HCT116 (cell line): ENCODE results near the gene HDAC2. TPM values are rescaled to one million over a fixed set of nuclear protein-coding genes. Genes with fewer than 3 reads are reported as not detected.

ENCODE experiments used
- ATAC-seq: fragments of 200-7000 bp; cut with Tn5 transposase; 2 replicates; pipeline ENCODE4 v1.9.1; 2020; ENCODE audit warnings: mild to moderate bottlenecking, moderate library complexity
- BruUV-seq: library from RNA; stranded (reverse); fragments of 400-500 nt; replicated peaks from 2 replicates; lab custom pipeline; 2021; lab: Mats Ljungman, UMichigan
- CTCF ChIA-PET: fragments of 300-600 bp; sonication (Branson Sonifier 250); formaldehyde crosslinking; loops from one replicate; lab custom pipeline; 2021; ENCODE audit warnings: antibody characterized with exemption; lab: Charles Lee
- POLR2A ChIA-PET: fragments of 300-600, 350-600 bp; sonication (Branson Sonifier 250); formaldehyde crosslinking; loops from one replicate; lab custom pipeline; 2021; ENCODE audit warnings: antibody characterized with exemption; lab: Charles Lee
- RAD21 ChIA-PET, 2 experiments: fragments of 300-600 bp; sonication (Branson Sonifier 250); formaldehyde crosslinking; loops; one replicate each; lab custom pipeline; 2023; ENCODE audit warnings: low total read pairs in 2 of 2; ENCODE audit not compliant: uncharacterized antibody in 2 of 2, unreplicated experiment in 2 of 2, low non-redundant PET in 1 of 2; lab: Charles Lee
- DNase-seq: peaks from one replicate; pipeline ENCODE4 v3.0.0-alpha.2; 2010; ENCODE audit warnings: low read depth, low spot score
- H2AFZ ChIP-seq: fragments of 200-600 bp; shearing (Covaris generic), sonication (generic); 2 replicates; pipeline ENCODE4 v1.6.1; 2017; ENCODE audit warnings: low read depth, mixed run types, mixed read lengths, antibody characterized with exemption, low read length; ENCODE audit not compliant: poor library complexity, severe bottlenecking
- H3K27ac ChIP-seq: 2 replicates; pipeline ENCODE4 v1.5.1; 2012; ENCODE audit warnings: low read depth, low read length
- H3K27me3 ChIP-seq: fragments of 200-600 bp; sonication (generic); 2 replicates; pipeline ENCODE4 v1.6.1; 2016; ENCODE audit warnings: mixed run types, low read length, mixed read lengths; ENCODE audit not compliant: insufficient read depth
- H3K36me3 ChIP-seq, 2 experiments: fragments of 200-500 bp in 1 of 2; fragments of 200-600 bp in 1 of 2; sonication (Bioruptor generic) in 1 of 2; sonication (generic) in 1 of 2; 2 replicates each; pipeline versions ENCODE4 v1.5.1 to v1.6.1; 2014 to 2016; ENCODE audit warnings: low read length in 2 of 2, inconsistent platforms in 1 of 2, mixed read lengths in 1 of 2, mixed run types in 1 of 2; ENCODE audit not compliant: insufficient read depth in 2 of 2, control insufficient read depth in 1 of 2
- H3K4me1 ChIP-seq, 2 experiments: fragments of 200-600 bp in 1 of 2; sonication (generic) in 1 of 2; 2 replicates each; pipeline versions ENCODE4 v1.5.1 to v1.6.1; 2012 to 2017; ENCODE audit warnings: low read length in 2 of 2, inconsistent platforms in 1 of 2, mild to moderate bottlenecking in 1 of 2, mixed read lengths in 1 of 2, mixed run types in 1 of 2, moderate library complexity in 1 of 2; ENCODE audit not compliant: insufficient read depth in 2 of 2, control insufficient read depth in 1 of 2
- H3K4me2 ChIP-seq: fragments of 200-600 bp; sonication (generic); 2 replicates; pipeline ENCODE4 v1.6.1; 2017; ENCODE audit warnings: mixed run types, low read length, mixed read lengths
- H3K4me3 ChIP-seq, 2 experiments: fragments of 200-600 bp in 1 of 2; sonication (generic) in 1 of 2; replicated peaks in 1 of 2; 2 replicates each; pipeline ENCODE4 v1.5.1; 2011 to 2016; ENCODE audit warnings: low read length in 2 of 2, control low read depth in 1 of 2, low read depth in 1 of 2, mild to moderate bottlenecking in 1 of 2, mixed read lengths in 1 of 2, mixed run types in 1 of 2
- H3K79me2 ChIP-seq: fragments of 200-600 bp; sonication (generic); 2 replicates; pipeline ENCODE4 v1.6.1; 2017; ENCODE audit warnings: mild to moderate bottlenecking, mixed run types, low read length, moderate library complexity, mixed read lengths; ENCODE audit not compliant: insufficient read depth
- H3K9ac ChIP-seq: fragments of 200-600 bp; sonication (generic); 2 replicates; pipeline ENCODE4 v1.6.1; 2016; ENCODE audit warnings: low read length, mixed read lengths
- H3K9me2 ChIP-seq: fragments of 200-600 bp; sonication (generic), shearing (Covaris generic); 2 replicates; pipeline ENCODE4 v1.6.1; 2017; ENCODE audit warnings: mixed run types, mild to moderate bottlenecking, moderate library complexity; ENCODE audit not compliant: insufficient read depth
- H3K9me3 ChIP-seq, 2 experiments: fragments of 200-500 bp in 1 of 2; fragments of 200-600 bp in 1 of 2; sonication (Bioruptor generic) in 1 of 2; sonication (generic) in 1 of 2; 2 replicates each; pipeline ENCODE4 v1.6.1; 2014 to 2017; ENCODE audit warnings: low read length in 2 of 2, mixed read lengths in 2 of 2, inconsistent platforms in 1 of 2, low read depth in 1 of 2, mild to moderate bottlenecking in 1 of 2, mixed run types in 1 of 2, moderate library complexity in 1 of 2; ENCODE audit not compliant: control insufficient read depth in 1 of 2, insufficient read depth in 1 of 2
- H4K20me1 ChIP-seq: fragments of 200-600 bp; sonication (generic), shearing (Covaris generic); 2 replicates; pipeline ENCODE4 v1.6.1; 2017; ENCODE audit warnings: mixed run types, mild to moderate bottlenecking, moderate library complexity; ENCODE audit not compliant: insufficient read depth
- CEBPB ChIP-seq: IDR thresholded peaks from 2 replicates; pipeline ENCODE4 v1.6.1; 2012; ENCODE audit warnings: low read depth
- EGR1 ChIP-seq: IDR thresholded peaks from 2 replicates; pipeline ENCODE4 v1.6.1; 2012; ENCODE audit warnings: low read depth
- ELF1 ChIP-seq: IDR thresholded peaks from 2 replicates; pipeline ENCODE4 v1.6.1; 2012; ENCODE audit warnings: low read depth, borderline replicate concordance
- EZH2 ChIP-seq: fragments of 200-600 bp; sonication (generic); IDR thresholded peaks from 2 replicates; pipeline ENCODE4 v1.6.1; 2017; ENCODE audit warnings: antibody characterized with exemption, mixed run types
- EZH2phosphoT487 ChIP-seq: fragments of 200-600 bp; IDR thresholded peaks from 2 replicates; pipeline ENCODE4 v1.6.1; 2018; ENCODE audit warnings: antibody characterized with exemption, borderline replicate concordance
- JUND ChIP-seq: IDR thresholded peaks from 2 replicates; pipeline ENCODE4 v1.6.1; 2012
- POLR2A ChIP-seq: IDR thresholded peaks from 2 replicates; pipeline ENCODE4 v1.7.0; 2011; ENCODE audit warnings: borderline replicate concordance; ENCODE audit not compliant: insufficient read depth, insufficient read length; ENCODE audit errors: extremely low read depth
- RAD21 ChIP-seq: IDR thresholded peaks from 2 replicates; pipeline ENCODE4 v1.6.1; 2012; ENCODE audit warnings: low read depth, mild to moderate bottlenecking
- ZFX ChIP-seq: fragments of 450-650 bp; IDR thresholded peaks from 2 replicates; pipeline ENCODE4 v1.6.1; 2017
- intact Hi-C: fragments of 100-400 bp; cut with micrococcal nuclease; formaldehyde crosslinking; loops from 2 replicates; pipeline ENCODE4 v1.10.0; 2022
- total RNA-seq: library from RNA; stranded (reverse); gene quantifications from one replicate; pipeline ENCODE4 v1.2.1, GENCODE V29; 2021; ENCODE audit not compliant: unreplicated experiment
- TF ChIP-seq, protein P1 (sequence below): IDR thresholded peaks from 2 replicates; pipeline ENCODE4 v1.6.1; 2012
- TF ChIP-seq, protein P2 (sequence below): IDR thresholded peaks from 2 replicates; pipeline ENCODE4 v1.6.1; 2012
- TF ChIP-seq, protein P3 (sequence below): IDR thresholded peaks from 2 replicates; pipeline ENCODE4 v1.6.1; 2012; ENCODE audit warnings: low read depth
- TF ChIP-seq, protein P4 (sequence below): IDR thresholded peaks from 2 replicates; pipeline ENCODE4 v1.6.1; 2011; ENCODE audit warnings: mild to moderate bottlenecking, low read length, moderate library complexity; ENCODE audit not compliant: insufficient replicate concordance; ENCODE audit errors: extremely low read depth

The HDAC2 gene
- total RNA-seq, 1 experiment from 2014 or later: 153 TPM

DNA sequence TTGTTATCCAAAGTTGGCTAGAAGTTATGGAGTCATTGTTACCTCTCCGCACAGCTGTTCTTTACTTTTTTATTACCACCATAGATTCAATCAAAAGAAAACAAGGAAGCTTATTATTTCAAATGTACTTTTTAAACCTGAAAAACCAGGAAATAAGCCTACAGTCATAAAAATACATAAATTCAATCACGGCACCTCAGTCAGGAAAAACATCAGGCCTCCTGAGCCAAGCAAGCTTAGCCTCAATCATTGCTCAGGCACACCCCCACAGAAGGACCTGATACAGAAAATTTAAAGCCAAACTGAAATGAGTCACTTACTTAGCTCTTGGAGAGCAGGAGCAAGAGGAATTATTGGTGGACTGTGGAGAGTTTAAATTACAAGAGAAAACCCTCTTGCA lies 69.5 kb downstream of the HDAC2 start:
- no peak overlapping the region for H3K9ac ChIP-seq
- BruUV-seq: no TSS peak
- ChIA-PET POLR2A (no interaction called here), RAD21 (no interaction called here), CTCF (no interaction called here)
- ATAC-seq (no peak), DNase-seq (no peak)
- H3K9me2 ChIP-seq: no peaks in the 10 kb centered on the region
- intact Hi-C loops: no loop called here
- H2AFZ ChIP-seq: no peak overlapping the region
- no peak overlapping the region for H3K27ac ChIP-seq
- no peak overlapping the region for H3K4me2 ChIP-seq
- TF ChIP-seq EZH2phosphoT487 (no peak), EZH2 (no peak), EGR1 (no peak), ZFX (no peak), POLR2A (no peak), CEBPB (no peak), RAD21 (no peak), JUND (no peak), ELF1 (no peak)
- TF ChIP-seq, protein P1, sequence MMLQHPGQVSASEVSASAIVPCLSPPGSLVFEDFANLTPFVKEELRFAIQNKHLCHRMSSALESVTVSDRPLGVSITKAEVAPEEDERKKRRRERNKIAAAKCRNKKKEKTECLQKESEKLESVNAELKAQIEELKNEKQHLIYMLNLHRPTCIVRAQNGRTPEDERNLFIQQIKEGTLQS: no peak
- TF ChIP-seq, protein P2, sequence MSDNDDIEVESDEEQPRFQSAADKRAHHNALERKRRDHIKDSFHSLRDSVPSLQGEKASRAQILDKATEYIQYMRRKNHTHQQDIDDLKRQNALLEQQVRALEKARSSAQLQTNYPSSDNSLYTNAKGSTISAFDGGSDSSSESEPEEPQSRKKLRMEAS: no peak
- TF ChIP-seq, protein P3, sequence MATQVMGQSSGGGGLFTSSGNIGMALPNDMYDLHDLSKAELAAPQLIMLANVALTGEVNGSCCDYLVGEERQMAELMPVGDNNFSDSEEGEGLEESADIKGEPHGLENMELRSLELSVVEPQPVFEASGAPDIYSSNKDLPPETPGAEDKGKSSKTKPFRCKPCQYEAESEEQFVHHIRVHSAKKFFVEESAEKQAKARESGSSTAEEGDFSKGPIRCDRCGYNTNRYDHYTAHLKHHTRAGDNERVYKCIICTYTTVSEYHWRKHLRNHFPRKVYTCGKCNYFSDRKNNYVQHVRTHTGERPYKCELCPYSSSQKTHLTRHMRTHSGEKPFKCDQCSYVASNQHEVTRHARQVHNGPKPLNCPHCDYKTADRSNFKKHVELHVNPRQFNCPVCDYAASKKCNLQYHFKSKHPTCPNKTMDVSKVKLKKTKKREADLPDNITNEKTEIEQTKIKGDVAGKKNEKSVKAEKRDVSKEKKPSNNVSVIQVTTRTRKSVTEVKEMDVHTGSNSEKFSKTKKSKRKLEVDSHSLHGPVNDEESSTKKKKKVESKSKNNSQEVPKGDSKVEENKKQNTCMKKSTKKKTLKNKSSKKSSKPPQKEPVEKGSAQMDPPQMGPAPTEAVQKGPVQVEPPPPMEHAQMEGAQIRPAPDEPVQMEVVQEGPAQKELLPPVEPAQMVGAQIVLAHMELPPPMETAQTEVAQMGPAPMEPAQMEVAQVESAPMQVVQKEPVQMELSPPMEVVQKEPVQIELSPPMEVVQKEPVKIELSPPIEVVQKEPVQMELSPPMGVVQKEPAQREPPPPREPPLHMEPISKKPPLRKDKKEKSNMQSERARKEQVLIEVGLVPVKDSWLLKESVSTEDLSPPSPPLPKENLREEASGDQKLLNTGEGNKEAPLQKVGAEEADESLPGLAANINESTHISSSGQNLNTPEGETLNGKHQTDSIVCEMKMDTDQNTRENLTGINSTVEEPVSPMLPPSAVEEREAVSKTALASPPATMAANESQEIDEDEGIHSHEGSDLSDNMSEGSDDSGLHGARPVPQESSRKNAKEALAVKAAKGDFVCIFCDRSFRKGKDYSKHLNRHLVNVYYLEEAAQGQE: no peak
- TF ChIP-seq, protein P4, sequence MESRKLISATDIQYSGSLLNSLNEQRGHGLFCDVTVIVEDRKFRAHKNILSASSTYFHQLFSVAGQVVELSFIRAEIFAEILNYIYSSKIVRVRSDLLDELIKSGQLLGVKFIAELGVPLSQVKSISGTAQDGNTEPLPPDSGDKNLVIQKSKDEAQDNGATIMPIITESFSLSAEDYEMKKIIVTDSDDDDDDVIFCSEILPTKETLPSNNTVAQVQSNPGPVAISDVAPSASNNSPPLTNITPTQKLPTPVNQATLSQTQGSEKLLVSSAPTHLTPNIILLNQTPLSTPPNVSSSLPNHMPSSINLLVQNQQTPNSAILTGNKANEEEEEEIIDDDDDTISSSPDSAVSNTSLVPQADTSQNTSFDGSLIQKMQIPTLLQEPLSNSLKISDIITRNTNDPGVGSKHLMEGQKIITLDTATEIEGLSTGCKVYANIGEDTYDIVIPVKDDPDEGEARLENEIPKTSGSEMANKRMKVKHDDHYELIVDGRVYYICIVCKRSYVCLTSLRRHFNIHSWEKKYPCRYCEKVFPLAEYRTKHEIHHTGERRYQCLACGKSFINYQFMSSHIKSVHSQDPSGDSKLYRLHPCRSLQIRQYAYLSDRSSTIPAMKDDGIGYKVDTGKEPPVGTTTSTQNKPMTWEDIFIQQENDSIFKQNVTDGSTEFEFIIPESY: no peak
- no peaks in the 10 kb centered on the region for H3K36me3 ChIP-seq
- no peaks in the 10 kb centered on the region for H4K20me1 ChIP-seq
- no peak overlapping the region for H3K4me3 ChIP-seq
- no peaks in the 10 kb centered on the region for H3K9me3 ChIP-seq
- no peaks in the 10 kb centered on the region for H3K79me2 ChIP-seq
- no peaks in the 10 kb centered on the region for H3K4me1 ChIP-seq
- H3K27me3 ChIP-seq: no peaks in the 10 kb centered on the region
